HG03432 (cell line): Measurements from ENCODE around the gene STARD9.

Experiments
- ATAC-seq: cut with Tn5 transposase; IDR thresholded peaks from one replicate; pipeline ENCODE4 v1.9.1; 2021; ENCODE audit warnings: mild to moderate bottlenecking, moderate library complexity; ENCODE audit not compliant: unreplicated experiment

The STARD9 gene

GRCh38 chr15:42726114-42726513 lies 150.7 kb downstream of the STARD9 start:
- no peak for ATAC-seq

GRCh38 chr15:42727750-42728381 lies 152.5 kb downstream of the STARD9 start:
- ATAC-seq, result no peak

- no peak for ATAC-seq
These were observed 153.2 kb downstream of the STARD9 start for GRCh38 chr15:42728560-42728959.

- ATAC-seq, result no peak
These were observed 153.6 kb downstream of the STARD9 start for GRCh38 chr15:42728972-42729371.

- ATAC-seq, result no peak
These were observed 154.0 kb downstream of the STARD9 start for GRCh38 chr15:42729409-42729808.

GRCh38 chr15:42730135-42730534 lies 154.7 kb downstream of the STARD9 start:
- ATAC-seq, result no peak

- ATAC-seq, result no peak
These were observed 155.1 kb downstream of the STARD9 start for GRCh38 chr15:42730536-42730935.

- no peak for ATAC-seq
These were observed 156.1 kb downstream of the STARD9 start for GRCh38 chr15:42731461-42731860.

GRCh38 chr15:42732095-42732827 lies 156.9 kb downstream of the STARD9 start:
- no peak for ATAC-seq

- no peak for ATAC-seq
These were observed 157.6 kb downstream of the STARD9 start for GRCh38 chr15:42733027-42733426.

- no peak for ATAC-seq
These were observed 158.8 kb downstream of the STARD9 start for GRCh38 chr15:42734076-42734672.

- ATAC-seq, result no peak
These were observed 160.2 kb downstream of the STARD9 start for GRCh38 chr15:42735382-42736165.

- peak; percentile 44 for ATAC-seq
These were observed 160.9 kb downstream of the STARD9 start for GRCh38 chr15:42736178-42736792.

GRCh38 chr15:42736793-42737528 lies 161.6 kb downstream of the STARD9 start, which contains the start of gene CDAN1:
CDAN1 (minus strand) TSS chr15:42737128; CDS start chr15:42737102, 26 bp downstream.
- ATAC-seq, result peak; percentile 87

- ATAC-seq, result no peak
These were observed 162.3 kb downstream of the STARD9 start for GRCh38 chr15:42737529-42738328.

- no peak for ATAC-seq
These were observed 166.3 kb downstream of the STARD9 start for GRCh38 chr15:42741710-42742109.

- ATAC-seq, result no peak
These were observed 166.7 kb downstream of the STARD9 start for GRCh38 chr15:42742149-42742548.

GRCh38 chr15:42744195-42744594 lies 168.8 kb downstream of the STARD9 start:
- no peak for ATAC-seq

- no peak for ATAC-seq
These were observed 173.9 kb downstream of the STARD9 start for GRCh38 chr15:42749266-42749665.
